ENCODE measurements around the gene FBXL14. TPM values are rescaled to one million over a fixed set of nuclear protein-coding genes. Genes with fewer than 3 reads are reported as not detected.

Gene FBXL14, protein sequence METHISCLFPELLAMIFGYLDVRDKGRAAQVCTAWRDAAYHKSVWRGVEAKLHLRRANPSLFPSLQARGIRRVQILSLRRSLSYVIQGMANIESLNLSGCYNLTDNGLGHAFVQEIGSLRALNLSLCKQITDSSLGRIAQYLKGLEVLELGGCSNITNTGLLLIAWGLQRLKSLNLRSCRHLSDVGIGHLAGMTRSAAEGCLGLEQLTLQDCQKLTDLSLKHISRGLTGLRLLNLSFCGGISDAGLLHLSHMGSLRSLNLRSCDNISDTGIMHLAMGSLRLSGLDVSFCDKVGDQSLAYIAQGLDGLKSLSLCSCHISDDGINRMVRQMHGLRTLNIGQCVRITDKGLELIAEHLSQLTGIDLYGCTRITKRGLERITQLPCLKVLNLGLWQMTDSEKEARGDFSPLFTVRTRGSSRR
- 8.2 and 8.6 TPM in 2 replicates for total RNA-seq

GRCh38 chr12:1594261-1595025 lies at the start of gene FBXL14:
FBXL14 (minus strand) TSS chr12:1594581; CDS start chr12:1594066, 515 bp downstream.

GRCh38 chr12:1628666-1629337 lies 34.4 kb upstream of the FBXL14 start, which contains the start of gene WNT5B:
WNT5B (plus strand) TSS chr12:1629231; CDS start chr12:1631355, 2,124 bp downstream.

Other genes with a start within 250 kb of the FBXL14 start
- gene WNT5B, start 34.6 kb upstream of the FBXL14 start, total RNA-seq: 36.5 and 42.5 TPM in 2 replicates
- gene ADIPOR2, start 96.5 kb upstream of the FBXL14 start, total RNA-seq: 28.5 and 33.3 TPM in 2 replicates
- gene LRTM2, start 226.0 kb upstream of the FBXL14 start, total RNA-seq: not detected in 2 replicates